ENCODE data around the gene TNFRSF1A. TPM values are rescaled to one million over a fixed set of nuclear protein-coding genes. Genes with fewer than 3 reads are reported as not detected.
A peak's percentile ranks its signal among the peaks of the same experiment; 100 is the strongest.

TNFRSF1A gene
- total and polyA plus RNA-seq, 2 of the 13 experiments (the other 11 are each of a cell fraction or from before 2014, with no cell fraction given) = 41.5 to 61.2 TPM

GRCh38 chr12:6370994-6371754 is 29.3 kb upstream of the TNFRSF1A start (continued):
- TF ChIP-seq ZNF407 (CRISPR knock-in tag; IDR thresholded peaks at IDR 0.05; ENCODE audit: not compliant biosample characterization) = no peak
- no peak for TF ChIP-seq ETV6 (CRISPR knock-in tag; conservative IDR thresholded peaks at IDR 0.05)
- TF ChIP-seq HIVEP1 (CRISPR knock-in tag; IDR thresholded peaks at IDR 0.05) = no peak
- no peak for TF ChIP-seq NFAT5 (CRISPR knock-in tag; IDR thresholded peaks at IDR 0.05)
- peak; percentile 50; the same call in 1 of the 2 replicates for TF ChIP-seq ZNF691 (CRISPR knock-in tag; IDR thresholded peaks at IDR 0.05; ENCODE audit: borderline replicate concordance, low read depth)
- TF ChIP-seq RFXAP (CRISPR knock-in tag; IDR thresholded peaks at IDR 0.05; ENCODE audit: borderline replicate concordance) = 0 out of 2 replicates have a peak, but pooled peaks have one; percentile 17
- TF ChIP-seq NFYB (CRISPR knock-in tag; IDR thresholded peaks at IDR 0.05) = peak; percentile 67
- TF ChIP-seq FOXA3 (CRISPR knock-in tag; IDR thresholded peaks at IDR 0.05) = peak; percentile 95
- TF ChIP-seq IRF2 (CRISPR knock-in tag; IDR thresholded peaks at IDR 0.05) = peak; percentile 43; the same call in 1 of the 2 replicates
- 0 out of 2 replicates have a peak, but pooled peaks have one; percentile 22 for TF ChIP-seq CREM (IDR thresholded peaks at IDR 0.05)
- no peak for TF ChIP-seq CREM (CRISPR knock-in tag; IDR thresholded peaks at IDR 0.05)
- peak; percentile 73; the same call in 1 of the 2 replicates for TF ChIP-seq ZNF614 (CRISPR knock-in tag; IDR thresholded peaks at IDR 0.05; ENCODE audit: borderline replicate concordance)
- TF ChIP-seq XRCC5 (optimal IDR thresholded peaks at IDR 0.05; ENCODE audit: low read length) = peak; percentile 82
- 0 out of 2 replicates have a peak, but pooled peaks have one; percentile 61 for TF ChIP-seq ZNF816 (CRISPR knock-in tag; IDR thresholded peaks at IDR 0.05; ENCODE audit: borderline replicate concordance)
- TF ChIP-seq ZNF207 (IDR thresholded peaks at IDR 0.05; ENCODE audit: borderline replicate concordance) = no peak
